GM12878 (cell line): ENCODE measurements around the gene RPS15A. TPM values are rescaled to one million over a fixed set of nuclear protein-coding genes. Genes with fewer than 3 reads are reported as not detected.

ENCODE experiments used
- ATAC-seq: fragments of 200-7000 bp; cut with Tn5 transposase; 3 replicates; pipeline ENCODE4 v1.9.1; 2020; ENCODE audit warnings: mild to moderate bottlenecking, moderate library complexity
- BruUV-seq: library from RNA; stranded (reverse); fragments of 400-500 nt; replicated peaks from 2 replicates; lab custom pipeline; 2021; lab: Mats Ljungman, UMichigan
- CTCF ChIA-PET: fragments of 300-600 bp; sonication (Branson Sonifier 250); formaldehyde crosslinking; extraction: SDS; loops from one replicate; lab custom pipeline; 2021; ENCODE audit warnings: inconsistent platforms; lab: Yijun Ruan, JAX
- POLR2A ChIA-PET: fragments of 350-600 bp; formaldehyde crosslinking; extraction: SDS; loops from one replicate; lab custom pipeline; 2021; ENCODE audit warnings: inconsistent platforms; lab: Charles Lee
- RAD21 ChIA-PET: fragments of 300-600 bp; sonication (Branson Sonifier 250); formaldehyde crosslinking; loops from one replicate; lab custom pipeline; 2023; ENCODE audit warnings: antibody characterized with exemption; ENCODE audit not compliant: unreplicated experiment; lab: Charles Lee
- SMC1A ChIA-PET: fragments of 300-600 bp; sonication (Branson Sonifier 250); formaldehyde crosslinking; loops from one replicate; lab custom pipeline; 2023; ENCODE audit not compliant: unreplicated experiment, uncharacterized antibody; lab: Charles Lee
- DNase-seq: peaks from one replicate; pipeline ENCODE4 v3.0.0-alpha.2; 2011; ENCODE audit warnings: low read depth, low spot score
- FAIRE-seq: peaks from 3 replicates; lab custom pipeline; 2011; peaks lifted over from hg19 to GRCh38; lab: Jason Lieb, UNC
- H2AFZ ChIP-seq: 2 replicates; pipeline ENCODE4 v1.6.0; 2011; ENCODE audit warnings: low read depth, low read length, control low read depth; ENCODE audit not compliant: control insufficient read depth
- H3K27ac ChIP-seq: 2 replicates; pipeline ENCODE4 v1.5.1; 2011; ENCODE audit warnings: control low read depth; ENCODE audit not compliant: control insufficient read depth, insufficient read depth
- H3K27me3 ChIP-seq, 2 experiments: replicated peaks in 1 of 2; 2 replicates each; pipeline versions ENCODE4 v1.6.0 to v1.6.1; 2011; ENCODE audit warnings: low read length in 1 of 2; ENCODE audit not compliant: control insufficient read depth in 2 of 2, insufficient read depth in 2 of 2
- H3K36me3 ChIP-seq, 2 experiments: 2 replicates each; pipeline ENCODE4 v1.5.1; 2011; ENCODE audit warnings: low read length in 1 of 2; ENCODE audit not compliant: control insufficient read depth in 2 of 2, insufficient read depth in 2 of 2
- H3K4me1 ChIP-seq: 2 replicates; pipeline ENCODE4 v1.6.1; 2011; ENCODE audit warnings: mild to moderate bottlenecking, low read length, moderate library complexity, mixed read lengths; ENCODE audit not compliant: control insufficient read depth, insufficient read depth
- H3K4me2 ChIP-seq: 2 replicates; pipeline ENCODE4 v1.6.0; 2011; ENCODE audit warnings: control low read depth; ENCODE audit not compliant: control insufficient read depth, insufficient read depth
- H3K4me3 ChIP-seq: fragments of 200-600 bp; sonication (generic); 2 replicates; pipeline ENCODE4 v1.5.1; 2016
- H3K79me2 ChIP-seq: 2 replicates; pipeline ENCODE4 v1.6.0; 2011; ENCODE audit warnings: low read length; ENCODE audit not compliant: control insufficient read depth, insufficient read depth
- H3K9ac ChIP-seq: 2 replicates; pipeline ENCODE4 v1.8.0; 2011; ENCODE audit warnings: low read length, control low read depth, mixed read lengths; ENCODE audit not compliant: control insufficient read depth, insufficient read depth
- H3K9me3 ChIP-seq: replicated peaks from 3 replicates; pipeline ENCODE4 v1.5.1; 2011; ENCODE audit warnings: mild to moderate bottlenecking, low read length; ENCODE audit not compliant: control insufficient read depth, insufficient read depth
- H4K20me1 ChIP-seq: 2 replicates; pipeline ENCODE4 v1.6.0; 2011; ENCODE audit not compliant: control insufficient read depth, insufficient read depth
- BACH1 ChIP-seq: fragments of 450-650 bp; IDR thresholded peaks from 2 replicates; pipeline ENCODE4 v1.6.1; 2017; ENCODE audit warnings: mild to moderate bottlenecking, borderline replicate concordance
- CHD2 ChIP-seq: IDR thresholded peaks from 2 replicates; pipeline ENCODE4 v1.6.1; 2011; ENCODE audit warnings: low read depth, low read length, improper control_type of control experiment, borderline replicate concordance
- GATAD2B ChIP-seq: fragments of 450-650 bp; conservative IDR thresholded peaks from 2 replicates; pipeline ENCODE4 v1.6.1; 2017; ENCODE audit warnings: low read depth, mild to moderate bottlenecking, moderate library complexity
- LARP7 ChIP-seq: fragments of 450-650 bp; IDR thresholded peaks from 2 replicates; pipeline ENCODE4 v1.6.1; 2017; ENCODE audit warnings: mild to moderate bottlenecking
- PBX3 ChIP-seq: IDR thresholded peaks from 2 replicates; pipeline ENCODE4 v1.6.1; 2011; ENCODE audit warnings: mild to moderate bottlenecking, low read depth, low read length, moderate library complexity; ENCODE audit not compliant: insufficient replicate concordance
- POLR2A ChIP-seq: IDR thresholded peaks from 2 replicates; pipeline ENCODE4 v1.6.1; 2011; ENCODE audit warnings: low read depth, mild to moderate bottlenecking, low read length
- ZNF687 ChIP-seq: fragments of 450-650 bp; IDR thresholded peaks from 2 replicates; pipeline ENCODE4 v1.6.1; 2017; ENCODE audit warnings: mild to moderate bottlenecking, moderate library complexity
- WGBS: methylation state at CpG from one replicate; pipeline ENCODE4 v1.1.6; 2016; ENCODE audit warnings: low lambda C conversion rate; ENCODE audit not compliant: insufficient replicate concordance, insufficient coverage; ENCODE audit errors: missing lambda C conversion rate; 5-methylcytosine and 5-hydroxymethylcytosine counted together
- in situ Hi-C: fragments of 300-500 bp; cut with MboI; formaldehyde crosslinking; loops from 9 replicates; pipeline ENCODE4 v1.14.3; 2018; ENCODE audit warnings: mixed read lengths
- intact Hi-C: fragments of 100-400 bp; cut with micrococcal nuclease; formaldehyde crosslinking; loops from one replicate; pipeline ENCODE4 v1.14.2; 2022; ENCODE audit not compliant: unreplicated experiment
- polyA plus RNA-seq, 11 experiments: library from polyadenylated mRNA; depleted of rRNA in 4 of 11; unstranded in 6 of 11; stranded (reverse) in 5 of 11; fragments of >200 nt; fragmentation: Nextera tagmentation in 4 of 11; fragmentation: Illumina TruSeq in 1 of 11; extraction: Ambion mirVana in 4 of 11; extraction: Trizol in 1 of 11; gene quantifications; 1 replicate in 1 of 11; 2 replicates in 10 of 11; pipeline versions ENCODE4 v1.2.1 to v1.2.3, GENCODE V29; 2011 to 2016; ENCODE audit warnings: inconsistent platforms in 2 of 11, missing spikeins in 2 of 11, low read depth in 1 of 11
- total RNA-seq, 4 experiments: library from RNA; depleted of rRNA in 3 of 4; stranded (reverse); fragments of >200 nt in 3 of 4; fragmentation: Illumina TruSeq in 1 of 4; extraction: Trizol in 1 of 4; gene quantifications; 2 replicates each; pipeline versions ENCODE4 v1.2.1 to v1.2.3, GENCODE V29; 2013 to 2021
- TF ChIP-seq, protein P1 (sequence below): fragments of 450-650 bp; conservative IDR thresholded peaks from 2 replicates; pipeline ENCODE4 v1.6.1; 2017; ENCODE audit warnings: mild to moderate bottlenecking, moderate library complexity

Gene RPS15A
- total and polyA plus RNA-seq, 10 of the 15 experiments (the other 5 are each of a cell fraction or from before 2014, with no cell fraction given): 1,566 to 6,408 (median 2,999) TPM

DNA sequence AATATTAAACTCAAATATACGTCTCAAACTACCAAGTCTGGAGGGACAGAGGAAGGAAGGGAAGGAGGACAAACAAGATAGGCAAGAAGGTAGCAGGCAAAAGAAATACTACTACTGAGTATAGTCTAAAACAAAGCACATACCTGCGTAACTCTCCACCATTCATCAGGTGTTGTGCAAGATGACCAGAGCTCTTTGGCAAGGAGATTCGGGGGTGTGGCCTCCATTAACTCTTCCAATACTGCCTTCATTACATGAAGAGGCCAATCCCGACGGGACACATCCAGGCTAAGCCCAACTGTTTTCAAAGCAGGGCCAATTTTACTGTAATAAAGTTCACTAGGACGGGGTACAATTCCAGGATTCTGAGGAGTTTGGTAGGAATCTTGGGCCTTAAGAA, 49.4 kb upstream of the RPS15A start:
- 98% methylated on average over 6 of the region's 6 CpGs for WGBS
- TF ChIP-seq, protein P1, sequence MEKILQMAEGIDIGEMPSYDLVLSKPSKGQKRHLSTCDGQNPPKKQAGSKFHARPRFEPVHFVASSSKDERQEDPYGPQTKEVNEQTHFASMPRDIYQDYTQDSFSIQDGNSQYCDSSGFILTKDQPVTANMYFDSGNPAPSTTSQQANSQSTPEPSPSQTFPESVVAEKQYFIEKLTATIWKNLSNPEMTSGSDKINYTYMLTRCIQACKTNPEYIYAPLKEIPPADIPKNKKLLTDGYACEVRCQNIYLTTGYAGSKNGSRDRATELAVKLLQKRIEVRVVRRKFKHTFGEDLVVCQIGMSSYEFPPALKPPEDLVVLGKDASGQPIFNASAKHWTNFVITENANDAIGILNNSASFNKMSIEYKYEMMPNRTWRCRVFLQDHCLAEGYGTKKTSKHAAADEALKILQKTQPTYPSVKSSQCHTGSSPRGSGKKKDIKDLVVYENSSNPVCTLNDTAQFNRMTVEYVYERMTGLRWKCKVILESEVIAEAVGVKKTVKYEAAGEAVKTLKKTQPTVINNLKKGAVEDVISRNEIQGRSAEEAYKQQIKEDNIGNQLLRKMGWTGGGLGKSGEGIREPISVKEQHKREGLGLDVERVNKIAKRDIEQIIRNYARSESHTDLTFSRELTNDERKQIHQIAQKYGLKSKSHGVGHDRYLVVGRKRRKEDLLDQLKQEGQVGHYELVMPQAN: no peak
- TF ChIP-seq LARP7 (no peak), POLR2A (no peak), GATAD2B (no peak), CHD2 (no peak), PBX3 (no peak), BACH1 (no peak), ZNF687 (no peak)
- Histone ChIP-seq H3K36me3 (peaks cover 15 to 42% of the 10 kb centered on the region in 2 experiments), H3K9me3 (no peaks in the 10 kb centered on the region), H3K4me3 (no peak overlapping the region), H3K9ac (no peak overlapping the region), H3K79me2 (no peaks in the 10 kb centered on the region), H4K20me1 (no peaks in the 10 kb centered on the region), H3K27me3 (no peaks in the 10 kb centered on the region), H3K4me2 (no peak overlapping the region), H3K4me1 (no peaks in the 10 kb centered on the region), H2AFZ (no peak overlapping the region), H3K27ac (no peak overlapping the region)
- intact Hi-C loops (no loop called here), in situ Hi-C loops (no loop called here)
- ChIA-PET SMC1A (no interaction called here), CTCF (no interaction called here), POLR2A (no interaction called here), RAD21 (no interaction called here)
- no TSS peak for BruUV-seq
- no peak for DNase-seq
- no peak for FAIRE-seq
- ATAC-seq: no peak
